IMR-90 (cell line): Measurements from ENCODE around the gene IARS2. TPM values are rescaled to one million over a fixed set of nuclear protein-coding genes. Genes with fewer than 3 reads are reported as not detected.

Experiments
- ATAC-seq: fragments of 200-7000 bp; cut with Tn5 transposase; 2 replicates; pipeline ENCODE4 v1.9.1; 2020; ENCODE audit warnings: low read depth, mild to moderate bottlenecking, moderate library complexity
- BruUV-seq: library from RNA; stranded (reverse); fragments of 400-500 nt; replicated peaks from 2 replicates; lab custom pipeline; 2021; lab: Mats Ljungman, UMichigan
- CTCF ChIA-PET: fragments of 300-600 bp; formaldehyde crosslinking; extraction: SDS; loops from one replicate; lab custom pipeline; 2021; ENCODE audit warnings: antibody characterized with exemption; lab: Yijun Ruan, JAX
- POLR2A ChIA-PET: fragments of 300-600 bp; sonication (Branson Sonifier 250); formaldehyde crosslinking; loops from one replicate; lab custom pipeline; 2022; ENCODE audit warnings: antibody characterized with exemption; ENCODE audit not compliant: unreplicated experiment; lab: Charles Lee
- DNase-seq: peaks from one replicate; pipeline ENCODE4 v3.0.0; 2013
- H2AFZ ChIP-seq: replicated peaks from 2 replicates; pipeline ENCODE3; 2013; ENCODE audit warnings: low read length, mild to moderate bottlenecking; ENCODE audit not compliant: poor library complexity
- H2AK5ac ChIP-seq: 2 replicates; pipeline ENCODE4 v1.6.1; 2013; ENCODE audit warnings: low read depth, low read length, inconsistent platforms
- H2AK9ac ChIP-seq: replicated peaks from 2 replicates; pipeline ENCODE3; 2013; ENCODE audit warnings: mild to moderate bottlenecking, low read depth, low read length, moderate library complexity; ENCODE audit not compliant: poor library complexity
- H2BK120ac ChIP-seq: 2 replicates; pipeline ENCODE4 v1.6.1; 2013; ENCODE audit warnings: low read depth, low read length, inconsistent platforms
- H2BK15ac ChIP-seq: 3 replicates; pipeline ENCODE4 v1.6.1; 2013; ENCODE audit warnings: low read depth, low read length, inconsistent platforms
- H2BK20ac ChIP-seq: 2 replicates; pipeline ENCODE4 v1.6.1; 2013; ENCODE audit warnings: low read depth, mild to moderate bottlenecking, inconsistent platforms, low read length, moderate library complexity
- H2BK5ac ChIP-seq: 2 replicates; pipeline ENCODE4 v1.6.1; 2013; ENCODE audit warnings: mild to moderate bottlenecking, low read depth, low read length, inconsistent platforms; ENCODE audit not compliant: poor library complexity, severe bottlenecking
- H3K14ac ChIP-seq: replicated peaks from 2 replicates; pipeline ENCODE4 v1.6.1; 2013; ENCODE audit warnings: low read depth, low read length, inconsistent platforms
- H3K18ac ChIP-seq: 2 replicates; pipeline ENCODE4 v1.6.1; 2013; ENCODE audit warnings: low read depth, low read length, control low read depth
- H3K23ac ChIP-seq: 2 replicates; pipeline ENCODE4 v1.6.1; 2013; ENCODE audit warnings: low read depth, low read length, inconsistent platforms
- H3K27ac ChIP-seq: 2 replicates; pipeline ENCODE4 v1.5.1; 2013; ENCODE audit warnings: mild to moderate bottlenecking, control low read depth, low read length; ENCODE audit not compliant: insufficient read depth
- H3K27me3 ChIP-seq: 2 replicates; pipeline ENCODE4 v1.6.1; 2013; ENCODE audit warnings: low read length; ENCODE audit not compliant: control insufficient read depth, insufficient read depth
- H3K36me3 ChIP-seq: 2 replicates; pipeline ENCODE4 v1.6.1; 2013; ENCODE audit warnings: low read length, mixed read lengths; ENCODE audit not compliant: control insufficient read depth, insufficient read depth
- H3K4ac ChIP-seq: 2 replicates; pipeline ENCODE4 v1.6.1; 2013; ENCODE audit warnings: low read depth, low read length, inconsistent platforms
- H3K4me1 ChIP-seq: 2 replicates; pipeline ENCODE4 v1.6.1; 2013; ENCODE audit warnings: low read length, mixed read lengths; ENCODE audit not compliant: control insufficient read depth, insufficient read depth
- H3K4me2 ChIP-seq: 2 replicates; pipeline ENCODE4 v1.6.1; 2013; ENCODE audit warnings: low read depth, mild to moderate bottlenecking, control low read depth, low read length, moderate library complexity
- H3K4me3 ChIP-seq: 2 replicates; pipeline ENCODE4 v1.5.1; 2013; ENCODE audit warnings: low read depth, mild to moderate bottlenecking, control low read depth, low read length, moderate library complexity; ENCODE audit not compliant: insufficient read depth
- H3K56ac ChIP-seq: 2 replicates; pipeline ENCODE4 v1.6.1; 2013; ENCODE audit warnings: low read length, inconsistent platforms; ENCODE audit not compliant: insufficient read depth; ENCODE audit errors: extremely low read depth
- H3K79me1 ChIP-seq, 2 experiments: 2 replicates each; pipeline ENCODE4 v1.6.1; 2013; ENCODE audit warnings: low read length in 2 of 2, inconsistent platforms in 1 of 2, low read depth in 1 of 2
- H3K9ac ChIP-seq: 2 replicates; pipeline ENCODE4 v1.6.1; 2013; ENCODE audit warnings: low read depth, low read length, control low read depth
- H3K9me1 ChIP-seq: 2 replicates; pipeline ENCODE4 v1.6.1; 2013; ENCODE audit warnings: low read length, inconsistent platforms; ENCODE audit not compliant: insufficient read depth
- H3K9me3 ChIP-seq: 2 replicates; pipeline ENCODE4 v1.6.1; 2013; ENCODE audit warnings: low read length; ENCODE audit not compliant: control insufficient read depth, insufficient read depth
- H4K20me1 ChIP-seq: 2 replicates; pipeline ENCODE4 v1.6.1; 2013; ENCODE audit warnings: low read length, inconsistent platforms; ENCODE audit not compliant: insufficient read depth
- H4K5ac ChIP-seq: 2 replicates; pipeline ENCODE4 v1.6.1; 2013; ENCODE audit warnings: mild to moderate bottlenecking, low read depth, low read length, control low read depth
- H4K8ac ChIP-seq, 2 experiments: 2 replicates each; pipeline ENCODE4 v1.6.1; 2013; ENCODE audit warnings: low read depth in 2 of 2, low read length in 2 of 2, control low read depth in 1 of 2, inconsistent platforms in 1 of 2
- H4K91ac ChIP-seq: 2 replicates; pipeline ENCODE4 v1.6.1; 2013; ENCODE audit warnings: low read depth, low read length, inconsistent platforms; ENCODE audit not compliant: insufficient read depth
- CEBPB ChIP-seq: IDR thresholded peaks from 2 replicates; pipeline ENCODE4 v1.6.1; 2012; ENCODE audit warnings: low read depth, low read length, improper control_type of control experiment
- CHD1 ChIP-seq: IDR thresholded peaks from 2 replicates; pipeline ENCODE4 v1.6.1; 2012; ENCODE audit warnings: low read depth, low read length, improper control_type of control experiment
- ELK1 ChIP-seq: fragments of 150-350 bp; IDR thresholded peaks from 2 replicates; pipeline ENCODE4 v1.6.1; 2016; ENCODE audit warnings: low read depth, mild to moderate bottlenecking, low read length, moderate library complexity, borderline replicate concordance
- MAFK ChIP-seq: IDR thresholded peaks from 2 replicates; pipeline ENCODE4 v1.6.1; 2012; ENCODE audit warnings: low read depth, low read length, improper control_type of control experiment
- MAZ ChIP-seq: IDR thresholded peaks from 2 replicates; pipeline ENCODE4 v1.6.1; 2012; ENCODE audit warnings: low read depth, mild to moderate bottlenecking, low read length, improper control_type of control experiment, moderate library complexity, borderline replicate concordance
- POLR2A ChIP-seq: IDR thresholded peaks from 2 replicates; pipeline ENCODE4 v1.6.1; 2012; ENCODE audit warnings: mild to moderate bottlenecking, low read depth, low read length
- RFX5 ChIP-seq: IDR thresholded peaks from 2 replicates; pipeline ENCODE4 v1.8.0; 2012; ENCODE audit warnings: low read depth, mild to moderate bottlenecking, low read length, moderate library complexity
- SMC3 ChIP-seq: fragments of 150-350 bp; IDR thresholded peaks from 2 replicates; pipeline ENCODE4 v1.6.1; 2016; ENCODE audit warnings: low read depth, mild to moderate bottlenecking, antibody characterized with exemption, low read length, moderate library complexity
- WGBS, 2 experiments: methylation state at CpG; one replicate each; pipeline versions ENCODE4 v1.1.5 to v1.1.7; 2013; ENCODE audit warnings: missing lambda C conversion rate in 2 of 2; ENCODE audit not compliant: insufficient read length in 1 of 2; ENCODE audit errors: extremely low coverage in 2 of 2; 5-methylcytosine and 5-hydroxymethylcytosine counted together
- dilution Hi-C: fragments of 300-500 bp; cut with HindIII; formaldehyde crosslinking; loops from one replicate; pipeline ENCODE4 v1.14.3; 2018; ENCODE audit warnings: low sequenced_read_pairs; ENCODE audit not compliant: unreplicated experiment
- in situ Hi-C: fragments of 300-500 bp; cut with MboI; formaldehyde crosslinking; loops from 3 replicates; pipeline ENCODE4 v1.14.3; 2019; ENCODE audit warnings: low sequenced_read_pairs, inconsistent platforms, mixed read lengths
- intact Hi-C: fragments of 100-400 bp; cut with micrococcal nuclease; formaldehyde crosslinking; loops from 2 replicates; pipeline ENCODE4 v1.10.0; 2022
- polyA plus RNA-seq, 3 experiments: library from polyadenylated mRNA; depleted of rRNA; stranded (reverse); fragments of >200 nt; gene quantifications; 2 replicates each; pipeline ENCODE4 v1.2.3, GENCODE V29; 2012; ENCODE audit warnings: low replicate concordance in 1 of 3
- total RNA-seq: library from RNA; depleted of rRNA; stranded (reverse); fragments of >200 nt; gene quantifications from 2 replicates; pipeline ENCODE4 v1.2.3, GENCODE V29; 2012

Gene IARS2
- total and polyA plus RNA-seq, 2 of the 4 experiments (the other 2 are of a cell fraction), result 34.8 to 77.4 TPM

DNA sequence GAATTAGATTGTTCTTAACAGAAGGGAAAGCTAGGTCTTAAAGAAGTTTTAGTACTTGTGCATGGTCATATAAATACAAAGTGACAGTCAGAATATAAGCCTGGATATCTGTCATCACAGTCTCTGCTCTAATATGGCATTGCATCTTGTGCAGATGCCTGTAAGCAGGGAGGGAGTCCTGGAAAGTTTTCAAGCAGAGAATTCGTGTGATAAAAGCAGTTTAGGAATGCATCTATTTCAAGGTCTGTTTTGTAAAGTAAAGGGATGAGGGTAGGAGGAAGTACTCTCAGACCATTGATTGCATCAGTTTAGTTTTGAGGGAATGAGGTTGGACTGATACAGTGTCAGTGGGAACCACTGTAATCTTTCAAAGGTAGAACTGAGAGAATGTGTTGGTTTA is 30.6 kb downstream of the IARS2 start:
- ATAC-seq (peak; percentile 92), DNase-seq (peak; percentile 71)
- no peaks in the 10 kb centered on the region; the same call in 1 of the 2 replicates for H3K9me3 ChIP-seq
- peak overlapping the region; percentile 20 for H2BK5ac ChIP-seq
- no peak overlapping the region for H3K4ac ChIP-seq
- H3K79me1 ChIP-seq, result peaks cover 0 to 4% of the 10 kb centered on the region in 2 experiments; a peak in 1 of 4 replicates
- H3K14ac ChIP-seq, result no peak overlapping the region
- intact Hi-C loops, result loop anchor here (5.0 kb wide), 1 partner anchor 132 kb away; no protein-coding TSS in a partner anchor
- no peak overlapping the region for H4K8ac ChIP-seq
- H3K4me2 ChIP-seq, result peak overlapping the region; percentile 64
- no peak overlapping the region for H2BK120ac ChIP-seq
- H4K20me1 ChIP-seq, result no peaks in the 10 kb centered on the region
- H3K4me1 ChIP-seq, result peaks cover 2% of the 10 kb centered on the region; the same call in 1 of the 2 replicates
- H3K27me3 ChIP-seq, result no peaks in the 10 kb centered on the region
- H3K27ac ChIP-seq, result peak overlapping the region; percentile 44; the same call in 1 of the 2 replicates
- 0 out of 2 replicates have a peak overlapping the region, but pooled peaks have one; percentile 37 for H3K9ac ChIP-seq
- in situ Hi-C loops, result no loop called here
- POLR2A ChIA-PET, result no interaction called here
- no peak overlapping the region for H3K4me3 ChIP-seq
- H4K5ac ChIP-seq, result no peak overlapping the region
- H2AFZ ChIP-seq, result no peak overlapping the region
- no peak overlapping the region for H2AK9ac ChIP-seq
- dilution Hi-C loops, result no loop called here
- H2BK15ac ChIP-seq, result no peak overlapping the region
- WGBS, 2 experiments, result 60% methylated on average over 1 of the region's 1 CpG; no CpG with 5 or more reads in 1 of the 2 experiments
- TF ChIP-seq CHD1 (no peak), SMC3 (no peak), POLR2A (no peak), MAFK (no peak), ELK1 (no peak), MAZ (no peak), RFX5 (no peak), CEBPB (peak; percentile 77)
- no peak overlapping the region for H2AK5ac ChIP-seq
- no peak overlapping the region for H3K56ac ChIP-seq
- H2BK20ac ChIP-seq, result no peak overlapping the region
- no peak overlapping the region for H3K18ac ChIP-seq
- H4K91ac ChIP-seq, result no peak overlapping the region
- CTCF ChIA-PET, result interaction anchor here (0.6 to 1.5 kb wide), 9 partner anchors 8 to 1159 kb away, joined by 3 to 6 read pairs (median 3); no protein-coding TSS in a partner anchor
- H3K36me3 ChIP-seq, result peaks cover 11% of the 10 kb centered on the region
- H3K9me1 ChIP-seq, result 0 out of 2 replicates have a peak, but pooled peaks cover 3% of the 10 kb centered on the region
- no peak overlapping the region for H3K23ac ChIP-seq
- BruUV-seq, result no TSS peak
